Measurements from ENCODE around the gene SLC16A10. TPM values are rescaled to one million over a fixed set of nuclear protein-coding genes. Genes with fewer than 3 reads are reported as not detected.
"Not testable (repeated sequence)": the region's sequence is repeated elsewhere in the genome, so short reads cannot be mapped to it uniquely, and the experiment has no call there.

SLC16A10 gene
- total and polyA plus RNA-seq, 9 donors = 1.3 to 5.1 (median 2.5) TPM

DNA sequence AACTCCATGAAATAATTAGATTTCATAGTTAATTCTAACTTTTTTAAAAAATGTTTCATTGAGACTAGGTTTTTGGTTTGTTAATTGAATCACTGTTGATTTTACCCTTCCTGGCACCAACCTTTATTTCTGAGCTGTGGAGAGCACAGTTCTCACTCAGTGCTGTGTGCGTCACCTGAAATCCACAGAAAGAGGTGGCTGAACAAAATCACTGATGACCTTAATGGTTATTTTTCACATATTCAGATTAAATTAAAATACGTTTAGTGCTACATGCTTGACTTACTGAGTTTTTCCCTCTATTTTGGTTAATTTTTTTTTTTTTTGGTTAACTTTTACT, 89.4 kb downstream of the SLC16A10 start:
- no peak overlapping the region for H3K27ac ChIP-seq (ENCODE audit: low read length)
- no peaks in the 10 kb centered on the region for H3K4me1 ChIP-seq (ENCODE audit: control insufficient read depth, insufficient read depth, low read length)
- DNase-seq = no peak
- H3K36me3 ChIP-seq (ENCODE audit: control insufficient read depth, insufficient read depth, low read length) = no peaks in the 10 kb centered on the region
- WGBS (ENCODE audit: insufficient coverage) = no CpG with 5 or more reads among the region's 2 CpGs
- H3K4me3 ChIP-seq (ENCODE audit: low read length) = no peak overlapping the region
- no peaks in the 10 kb centered on the region for H3K27me3 ChIP-seq (ENCODE audit: control insufficient read depth, insufficient read depth, low read length)
- no peaks in the 10 kb centered on the region for H3K9me3 ChIP-seq (replicated peaks; ENCODE audit: control insufficient read depth, low read depth, low read length)

DNA sequence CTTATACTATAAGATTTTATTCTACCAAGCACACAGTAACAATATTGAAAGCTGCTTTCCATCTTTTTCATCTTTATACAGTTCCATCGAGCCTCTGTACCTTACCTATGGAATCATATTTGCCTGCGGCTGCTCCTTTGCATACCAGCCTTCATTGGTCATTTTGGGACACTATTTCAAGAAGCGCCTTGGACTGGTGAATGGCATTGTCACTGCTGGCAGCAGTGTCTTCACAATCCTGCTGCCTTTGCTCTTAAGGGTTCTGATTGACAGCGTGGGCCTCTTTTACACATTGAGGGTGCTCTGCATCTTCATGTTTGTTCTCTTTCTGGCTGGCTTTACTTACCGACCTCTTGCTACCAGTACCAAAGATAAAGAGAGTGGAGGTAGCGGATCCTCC, 89.8 kb downstream of the SLC16A10 start:
- Histone ChIP-seq H3K9me3 (replicated peaks; ENCODE audit: control insufficient read depth, low read depth, low read length) (no peaks in the 10 kb centered on the region), H3K27me3 (ENCODE audit: control insufficient read depth, insufficient read depth, low read length) (no peaks in the 10 kb centered on the region), H3K36me3 (ENCODE audit: control insufficient read depth, insufficient read depth, low read length) (no peaks in the 10 kb centered on the region), H3K27ac (ENCODE audit: low read length) (no peak overlapping the region), H3K4me1 (ENCODE audit: control insufficient read depth, insufficient read depth, low read length) (no peaks in the 10 kb centered on the region), H3K4me3 (ENCODE audit: low read length) (no peak overlapping the region)
- no peak for DNase-seq
- WGBS (ENCODE audit: insufficient coverage) = 81% methylated on average over 4 of the region's 6 CpGs

DNA sequence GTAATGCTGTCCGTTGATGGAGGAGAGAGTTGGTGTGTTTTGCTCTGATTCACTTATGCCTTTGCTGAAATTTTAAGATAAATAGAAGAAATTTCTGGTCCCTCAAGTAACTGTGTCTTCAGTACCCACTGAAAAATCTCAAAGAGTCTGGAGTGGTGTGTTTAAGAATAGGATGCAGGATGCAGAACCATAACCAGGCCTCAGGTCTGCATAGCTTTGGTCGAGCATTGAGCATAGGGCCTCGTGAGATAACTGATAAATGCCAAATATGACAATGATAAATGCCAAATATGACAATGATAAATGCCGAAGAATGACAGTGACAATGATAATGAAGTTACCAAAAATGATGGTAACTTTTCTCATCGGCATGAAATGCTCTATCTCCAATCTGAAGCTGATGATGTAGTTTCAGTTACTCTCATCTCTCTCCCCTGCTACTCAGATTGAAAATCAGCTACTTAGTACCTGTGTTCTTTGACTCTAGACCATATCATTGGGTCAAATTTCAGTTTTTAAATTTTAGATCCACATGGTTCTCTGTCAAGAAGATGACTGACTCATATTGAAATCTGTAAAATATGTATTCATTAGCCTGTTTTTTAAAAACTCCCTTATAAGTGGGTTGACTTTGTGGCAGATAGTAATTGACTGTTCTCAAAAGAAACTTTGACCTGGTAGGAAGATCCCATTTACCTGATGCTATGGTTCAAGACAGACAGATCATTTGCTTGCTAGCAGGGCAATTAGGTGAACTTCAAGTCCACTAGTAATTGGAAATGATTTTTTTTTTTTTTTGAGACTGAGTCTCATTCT, 96.6 kb downstream of the SLC16A10 start:
- 90% methylated on average over 2 of the region's 5 CpGs for WGBS (ENCODE audit: insufficient coverage)
- Histone ChIP-seq H3K27ac (ENCODE audit: low read length) (no peak overlapping the region), H3K4me3 (ENCODE audit: low read length) (no peak overlapping the region), H3K4me1 (ENCODE audit: control insufficient read depth, insufficient read depth, low read length) (no peaks in the 10 kb centered on the region), H3K9me3 (replicated peaks; ENCODE audit: control insufficient read depth, low read depth, low read length) (no peaks in the 10 kb centered on the region), H3K36me3 (ENCODE audit: control insufficient read depth, insufficient read depth, low read length) (no peaks in the 10 kb centered on the region), H3K27me3 (ENCODE audit: control insufficient read depth, insufficient read depth, low read length) (no peaks in the 10 kb centered on the region)
- no peak for DNase-seq

DNA sequence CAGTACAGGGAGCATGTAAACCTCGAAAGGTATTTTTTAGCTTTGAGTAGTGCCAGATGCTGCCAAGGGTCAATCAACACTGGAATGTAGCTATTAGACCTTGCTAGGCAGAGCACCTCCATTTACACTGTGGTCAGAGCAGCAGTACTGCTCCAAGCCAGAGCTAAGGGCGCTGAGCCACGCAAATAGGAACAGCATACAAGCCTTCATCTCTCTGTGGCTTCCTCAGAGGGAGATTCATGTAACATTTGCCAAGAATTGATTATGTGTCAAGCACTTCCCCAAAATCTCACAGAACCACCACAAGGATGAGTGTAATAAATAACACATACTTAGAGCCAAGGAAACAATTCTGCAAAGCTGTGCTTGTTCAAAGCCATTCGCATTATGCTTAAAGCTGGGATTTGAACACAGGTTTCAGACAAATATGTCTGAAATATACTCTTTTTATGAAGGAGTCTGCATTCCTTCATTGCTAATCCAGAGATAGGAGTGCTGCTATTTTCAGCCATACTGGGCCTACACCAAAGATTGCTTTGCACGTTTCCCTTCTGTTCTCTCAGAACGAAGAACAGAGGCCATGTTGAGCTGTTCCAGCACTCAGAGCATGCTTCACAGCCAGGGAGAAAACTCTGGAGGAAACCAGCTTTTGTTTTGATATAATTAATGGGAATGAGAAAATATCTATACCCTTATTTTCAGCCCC, 97.7 kb downstream of the SLC16A10 start:
- no peak overlapping the region for H3K4me3 ChIP-seq (ENCODE audit: low read length)
- H3K27me3 ChIP-seq (ENCODE audit: control insufficient read depth, insufficient read depth, low read length) = no peaks in the 10 kb centered on the region
- H3K4me1 ChIP-seq (ENCODE audit: control insufficient read depth, insufficient read depth, low read length) = no peaks in the 10 kb centered on the region
- DNase-seq = no peak
- 24% methylated on average over 2 of the region's 6 CpGs for WGBS (ENCODE audit: insufficient coverage)
- H3K36me3 ChIP-seq (ENCODE audit: control insufficient read depth, insufficient read depth, low read length) = no peaks in the 10 kb centered on the region
- no peak overlapping the region for H3K27ac ChIP-seq (ENCODE audit: low read length)
- H3K9me3 ChIP-seq (replicated peaks; ENCODE audit: control insufficient read depth, low read depth, low read length) = no peaks in the 10 kb centered on the region

DNA sequence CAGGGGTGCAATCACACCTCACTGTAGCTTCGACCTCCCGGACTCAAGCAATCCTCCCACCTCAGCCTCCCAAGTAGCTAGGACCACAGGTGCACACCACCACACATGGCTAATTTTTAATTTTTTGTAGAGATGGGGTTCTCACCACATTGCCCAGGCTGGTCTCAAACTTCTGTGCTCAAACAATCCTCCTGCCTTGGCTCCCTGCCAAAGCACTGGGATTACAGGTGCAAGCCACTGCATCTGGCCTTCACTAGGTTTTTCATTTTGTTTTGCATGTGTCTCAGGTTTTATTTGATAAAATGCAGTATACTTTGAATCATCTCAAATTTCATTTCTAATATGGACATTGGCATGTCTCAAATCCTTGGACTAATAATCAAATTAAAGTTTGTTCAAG, 98.7 kb downstream of the SLC16A10 start:
- H3K4me1 ChIP-seq (ENCODE audit: control insufficient read depth, insufficient read depth, low read length) = no peaks in the 10 kb centered on the region
- no peak for DNase-seq
- H3K4me3 ChIP-seq (ENCODE audit: low read length) = no peak overlapping the region
- H3K27ac ChIP-seq (ENCODE audit: low read length) = no peak overlapping the region
- H3K27me3 ChIP-seq (ENCODE audit: control insufficient read depth, insufficient read depth, low read length) = no peaks in the 10 kb centered on the region
- WGBS (ENCODE audit: insufficient coverage) = no CpG with 5 or more reads among the region's 2 CpGs
- no peaks in the 10 kb centered on the region for H3K36me3 ChIP-seq (ENCODE audit: control insufficient read depth, insufficient read depth, low read length)
- H3K9me3 ChIP-seq (replicated peaks; ENCODE audit: control insufficient read depth, low read depth, low read length) = peaks cover 4% of the 10 kb centered on the region

DNA sequence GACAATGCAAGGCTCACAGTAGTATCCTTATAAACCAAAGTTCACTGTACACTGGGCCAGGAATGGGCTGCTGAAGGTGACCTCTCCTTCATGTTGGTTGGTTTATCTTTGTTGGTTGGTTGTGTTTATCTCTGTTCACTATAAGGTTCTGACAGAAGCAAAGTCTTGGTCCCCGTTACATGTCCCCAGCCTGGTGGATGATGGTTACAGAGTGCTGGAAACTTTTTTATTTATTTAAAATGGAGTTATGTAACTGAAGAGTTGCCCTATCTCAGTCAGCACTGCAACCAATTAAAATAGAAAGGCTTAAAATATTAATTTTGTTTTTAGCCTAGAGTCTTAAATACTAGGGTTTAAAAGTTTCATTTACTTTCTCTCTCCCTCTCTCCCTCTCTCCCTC, 100.6 kb downstream of the SLC16A10 start:
- no CpG with 5 or more reads among the region's 1 CpG for WGBS (ENCODE audit: insufficient coverage)
- H3K27ac ChIP-seq (ENCODE audit: low read length) = no peak overlapping the region
- H3K4me1 ChIP-seq (ENCODE audit: control insufficient read depth, insufficient read depth, low read length) = no peaks in the 10 kb centered on the region

DNA sequence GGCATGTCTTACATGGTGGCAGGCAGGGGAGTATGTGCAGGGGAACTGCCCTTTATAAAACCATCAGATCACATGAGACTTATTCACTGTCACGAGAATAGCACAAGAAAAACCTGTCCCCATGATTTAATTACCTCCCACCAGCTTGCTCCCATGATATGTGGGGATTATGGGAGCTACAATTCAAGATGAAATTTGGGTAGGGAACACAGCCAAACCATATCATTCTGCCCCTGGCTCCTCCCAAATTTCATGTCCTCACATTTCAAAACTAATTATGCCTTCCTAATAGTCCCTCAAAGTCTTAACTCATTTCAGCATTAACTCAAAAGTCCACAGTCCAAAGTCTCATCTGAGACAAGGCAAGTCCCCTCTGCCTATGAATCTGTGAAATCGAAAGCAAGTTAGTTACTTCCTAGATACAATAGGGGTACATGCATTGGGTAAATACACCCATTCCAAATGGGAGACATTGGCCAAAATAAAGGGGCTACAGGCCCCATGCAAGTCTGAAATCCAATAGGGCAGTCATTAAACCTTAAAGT, 102.4 kb downstream of the SLC16A10 start:
- H3K27me3 ChIP-seq (ENCODE audit: control insufficient read depth, insufficient read depth, low read length); H3K4me3 ChIP-seq (ENCODE audit: low read length); H3K36me3 ChIP-seq (ENCODE audit: control insufficient read depth, insufficient read depth, low read length); H3K27ac ChIP-seq (ENCODE audit: low read length); H3K4me1 ChIP-seq (ENCODE audit: control insufficient read depth, insufficient read depth, low read length); DNase-seq; H3K9me3 ChIP-seq (replicated peaks; ENCODE audit: control insufficient read depth, low read depth, low read length): not testable (repeated sequence)
- WGBS (ENCODE audit: insufficient coverage) = no CpG with 5 or more reads among the region's 2 CpGs

More for the DNA sequence above, 100.6 kb downstream of the SLC16A10 start:
- no peak overlapping the region for H3K4me3 ChIP-seq (ENCODE audit: low read length)
- H3K36me3 ChIP-seq (ENCODE audit: control insufficient read depth, insufficient read depth, low read length) = no peaks in the 10 kb centered on the region
- no peak for DNase-seq
- peaks cover 4% of the 10 kb centered on the region for H3K9me3 ChIP-seq (replicated peaks; ENCODE audit: control insufficient read depth, low read depth, low read length)
- H3K27me3 ChIP-seq (ENCODE audit: control insufficient read depth, insufficient read depth, low read length) = no peaks in the 10 kb centered on the region

DNA sequence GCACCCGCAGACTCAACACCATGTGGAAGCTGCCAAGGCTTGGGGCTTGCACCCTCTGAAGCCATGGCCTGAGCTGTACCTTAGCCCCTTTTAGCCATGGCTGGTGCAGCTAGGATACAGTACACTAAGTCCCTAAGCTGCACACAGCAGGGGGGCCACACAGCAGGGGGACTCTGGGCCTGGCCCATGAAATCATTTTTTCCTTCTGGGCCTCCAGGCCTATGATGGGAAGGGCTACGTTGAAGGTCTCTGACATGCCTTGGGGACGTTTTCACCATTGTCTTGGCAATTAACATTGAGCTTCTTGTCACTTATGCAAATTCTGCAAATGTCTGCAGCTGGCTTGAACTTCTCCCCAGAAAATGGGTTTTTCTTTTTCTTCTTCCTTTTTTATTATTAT, 103.3 kb downstream of the SLC16A10 start:
- Histone ChIP-seq H3K4me1 (ENCODE audit: control insufficient read depth, insufficient read depth, low read length) (no peaks in the 10 kb centered on the region), H3K9me3 (replicated peaks; ENCODE audit: control insufficient read depth, low read depth, low read length) (peaks cover 4% of the 10 kb centered on the region), H3K36me3 (ENCODE audit: control insufficient read depth, insufficient read depth, low read length) (no peaks in the 10 kb centered on the region), H3K4me3 (ENCODE audit: low read length) (no peak overlapping the region), H3K27me3 (ENCODE audit: control insufficient read depth, insufficient read depth, low read length) (no peaks in the 10 kb centered on the region), H3K27ac (ENCODE audit: low read length) (no peak overlapping the region)
- WGBS (ENCODE audit: insufficient coverage) = 88% methylated on average over 1 of the region's 3 CpGs
- no peak for DNase-seq

DNA sequence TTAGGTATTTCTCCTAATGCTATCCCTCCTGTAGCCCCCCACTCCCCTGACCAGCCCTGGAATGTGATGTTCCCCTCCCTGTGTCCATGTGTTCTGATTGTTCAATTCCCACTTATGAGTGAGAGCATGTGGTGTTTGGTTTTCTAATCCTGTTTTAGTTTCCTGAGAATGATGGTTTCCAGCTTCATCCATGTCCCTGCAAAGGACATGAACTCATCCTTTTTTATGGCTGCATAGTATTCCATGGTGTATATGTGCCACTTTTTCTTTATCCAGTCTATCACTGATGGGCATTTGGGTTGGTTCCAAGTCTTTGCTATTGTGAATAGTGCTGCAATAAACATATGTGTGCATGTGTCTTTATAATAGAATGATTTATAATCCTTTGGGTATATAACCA, 103.8 kb downstream of the SLC16A10 start:
- H3K9me3 ChIP-seq (replicated peaks; ENCODE audit: control insufficient read depth, low read depth, low read length); H3K4me3 ChIP-seq (ENCODE audit: low read length); H3K27ac ChIP-seq (ENCODE audit: low read length); H3K4me1 ChIP-seq (ENCODE audit: control insufficient read depth, insufficient read depth, low read length); H3K27me3 ChIP-seq (ENCODE audit: control insufficient read depth, insufficient read depth, low read length); DNase-seq; H3K36me3 ChIP-seq (ENCODE audit: control insufficient read depth, insufficient read depth, low read length): not testable (repeated sequence)

DNA sequence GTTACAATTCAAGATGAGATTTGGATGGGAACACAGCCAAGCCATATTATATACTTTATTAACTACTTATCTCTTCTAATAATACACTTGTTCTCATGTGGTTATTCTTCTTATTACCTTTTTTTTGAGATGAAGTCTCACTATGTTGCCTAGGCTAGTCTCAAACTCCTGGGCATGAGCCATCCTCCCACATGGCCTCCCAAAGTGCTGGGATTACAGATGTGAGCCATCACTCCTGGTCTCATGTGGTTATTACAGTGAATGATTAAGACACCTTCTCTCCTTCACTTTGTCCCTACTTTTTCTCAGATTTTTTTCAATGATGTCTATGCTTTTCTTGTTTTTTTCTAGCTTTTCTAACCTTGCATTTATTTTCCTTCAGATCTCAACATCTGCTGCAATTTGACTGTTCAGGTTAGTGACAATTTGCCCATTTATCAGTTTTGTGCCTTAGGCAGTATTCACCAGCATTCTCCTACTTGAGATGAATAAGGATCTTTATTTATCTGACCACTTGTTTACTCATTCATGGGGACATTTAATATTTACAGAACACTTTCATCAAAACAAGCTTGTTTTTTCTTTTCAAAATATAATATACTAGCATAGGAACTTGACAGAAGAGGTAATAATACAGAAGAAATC, 105.7 kb downstream of the SLC16A10 start:
- Histone ChIP-seq H3K4me3 (ENCODE audit: low read length) (no peak overlapping the region), H3K27me3 (ENCODE audit: control insufficient read depth, insufficient read depth, low read length) (no peaks in the 10 kb centered on the region), H3K9me3 (replicated peaks; ENCODE audit: control insufficient read depth, low read depth, low read length) (peaks cover 4% of the 10 kb centered on the region), H3K27ac (ENCODE audit: low read length) (no peak overlapping the region), H3K4me1 (ENCODE audit: control insufficient read depth, insufficient read depth, low read length) (no peaks in the 10 kb centered on the region), H3K36me3 (ENCODE audit: control insufficient read depth, insufficient read depth, low read length) (no peaks in the 10 kb centered on the region)
- DNase-seq = no peak

All from muscle of leg (tissue), 11 donors.